ENCODE data around the gene TMEM259. TPM values are rescaled to one million over a fixed set of nuclear protein-coding genes. Genes with fewer than 3 reads are reported as not detected.

Gene TMEM259
- total RNA-seq = 154 TPM in 2 replicates

- intact Hi-C loops (cut with micrococcal nuclease) = loop anchor here (1.0 to 2.0 kb wide), 3 partner anchors 20 to 224 kb away; partner anchors contain the start of genes ABCA7, PTBP1 and STK11
These were observed at the start of gene TMEM259 for GRCh38 chr19:1020868-1021425. Gene TMEM259 (minus strand): TSS chr19:1021123. CDS start chr19:1020996, 127 bp downstream.

GRCh38 chr19:1070576-1070930 is 49.6 kb upstream of the TMEM259 start:
- intact Hi-C loops (cut with micrococcal nuclease) = no loop called here

- intact Hi-C loops (cut with micrococcal nuclease) = loop anchor here (1.0 to 2.0 kb wide), 4 partner anchors 8 to 42 kb away; partner anchors contain the start of genes ABCA7 and CNN2
These were observed 48.3 kb upstream of the TMEM259 start for GRCh38 chr19:1069009-1069779.

GRCh38 chr19:1068009-1069001 is 47.4 kb upstream of the TMEM259 start:
- intact Hi-C loops (cut with micrococcal nuclease) = loop anchor here (1.0 to 2.0 kb wide), 4 partner anchors 9 to 42 kb away; partner anchors contain the start of genes ABCA7 and CNN2

GRCh38 chr19:1067341-1067957 is 46.5 kb upstream of the TMEM259 start:
- intact Hi-C loops (cut with micrococcal nuclease) = no loop called here

GRCh38 chr19:1066748-1067340 is 45.9 kb upstream of the TMEM259 start, which contains the start of gene ARHGAP45:
Gene ARHGAP45 (plus strand): TSS chr19:1067167. CDS start chr19:1067406, 239 bp downstream.
- intact Hi-C loops (cut with micrococcal nuclease) = no loop called here

GRCh38 chr19:1066251-1066747 is 45.4 kb upstream of the TMEM259 start:
- intact Hi-C loops (cut with micrococcal nuclease) = no loop called here

- intact Hi-C loops (cut with micrococcal nuclease) = no loop called here
These were observed 44.7 kb upstream of the TMEM259 start for GRCh38 chr19:1065606-1066109.

- intact Hi-C loops (cut with micrococcal nuclease) = no loop called here
These were observed 44.0 kb upstream of the TMEM259 start for GRCh38 chr19:1064661-1065605.

- intact Hi-C loops (cut with micrococcal nuclease) = no loop called here
These were observed 43.2 kb upstream of the TMEM259 start for GRCh38 chr19:1063909-1064660.

- intact Hi-C loops (cut with micrococcal nuclease) = no loop called here
These were observed 42.3 kb upstream of the TMEM259 start for GRCh38 chr19:1063030-1063908.

GRCh38 chr19:1062387-1063029 is 41.6 kb upstream of the TMEM259 start:
- intact Hi-C loops (cut with micrococcal nuclease) = no loop called here

- intact Hi-C loops (cut with micrococcal nuclease) = no loop called here
These were observed 41.1 kb upstream of the TMEM259 start for GRCh38 chr19:1061987-1062386.

GRCh38 chr19:1060689-1061088 is 39.8 kb upstream of the TMEM259 start:
- intact Hi-C loops (cut with micrococcal nuclease) = no loop called here

- intact Hi-C loops (cut with micrococcal nuclease) = no loop called here
These were observed 37.2 kb upstream of the TMEM259 start for GRCh38 chr19:1058112-1058511.

- intact Hi-C loops (cut with micrococcal nuclease) = no loop called here
These were observed 36.4 kb upstream of the TMEM259 start for GRCh38 chr19:1057176-1057855.
